CD14-positive monocyte (primary cell): ENCODE measurements around the gene ARL4D. TPM values are rescaled to one million over a fixed set of nuclear protein-coding genes. Genes with fewer than 3 reads are reported as not detected.

Experiments used
- DNase-seq, 3 donors: peaks; one replicate each; pipeline ENCODE4 v3.0.0-alpha.2; 2011 to 2022
- H2AFZ ChIP-seq: 2 replicates; pipeline ENCODE4 v1.6.0; 2012; ENCODE audit warnings: mild to moderate bottlenecking, low read depth, low read length, inconsistent platforms; ENCODE audit not compliant: insufficient read depth, poor library complexity, severe bottlenecking
- H3K27ac ChIP-seq, 2 donors: 1 replicate in 1 of 2; 2 replicates in 1 of 2; pipeline ENCODE4 v1.5.1; 2012 to 2013; ENCODE audit warnings: low read length in 2 of 2, control low read depth in 1 of 2, inconsistent platforms in 1 of 2, low read depth in 1 of 2, mild to moderate bottlenecking in 1 of 2
- H3K27me3 ChIP-seq, 2 donors: one replicate each; pipeline versions ENCODE4 v1.6.0 to v1.6.1; 2011 to 2013; ENCODE audit warnings: low read length in 2 of 2; ENCODE audit not compliant: control insufficient read depth in 2 of 2, insufficient read depth in 2 of 2
- H3K36me3 ChIP-seq, 2 donors: replicated peaks in 1 of 2; 1 replicate in 1 of 2; 2 replicates in 1 of 2; pipeline versions ENCODE4 v1.5.1 to v1.6.1; 2012 to 2013; ENCODE audit warnings: low read length in 2 of 2, control low read depth in 1 of 2, inconsistent platforms in 1 of 2, mild to moderate bottlenecking in 1 of 2; ENCODE audit not compliant: insufficient read depth in 2 of 2, control insufficient read depth in 1 of 2
- H3K4me1 ChIP-seq, 2 donors: 1 replicate in 1 of 2; 2 replicates in 1 of 2; pipeline versions ENCODE4 v1.5.1 to v1.6.1; 2012 to 2013; ENCODE audit warnings: low read length in 2 of 2, control low read depth in 1 of 2, inconsistent platforms in 1 of 2, mild to moderate bottlenecking in 1 of 2, moderate library complexity in 1 of 2; ENCODE audit not compliant: insufficient read depth in 2 of 2, control insufficient read depth in 1 of 2
- H3K4me2 ChIP-seq: replicated peaks from 2 replicates; pipeline ENCODE3; 2012; ENCODE audit warnings: low read length, moderate library complexity, mild to moderate bottlenecking; ENCODE audit not compliant: poor library complexity, severe bottlenecking; ENCODE audit errors: extremely low read depth
- H3K4me3 ChIP-seq, 3 experiments: fragments of 200-600 bp in 1 of 3; sonication (generic) in 1 of 3; replicated peaks in 1 of 3; 1 replicate in 2 of 3; 2 replicates in 1 of 3; pipeline ENCODE4 v1.5.1; 2011 to 2013; ENCODE audit warnings: low read length in 3 of 3, mild to moderate bottlenecking in 3 of 3, control low read depth in 2 of 3, low read depth in 2 of 3, inconsistent platforms in 1 of 3, moderate library complexity in 1 of 3
- H3K79me2 ChIP-seq: 2 replicates; pipeline ENCODE4 v1.6.0; 2012; ENCODE audit warnings: mild to moderate bottlenecking, control low read depth, inconsistent platforms, low read length, moderate library complexity; ENCODE audit not compliant: insufficient read depth
- H3K9ac ChIP-seq: 2 replicates; pipeline ENCODE4 v1.6.0; 2017; ENCODE audit warnings: low read length, mild to moderate bottlenecking; ENCODE audit not compliant: insufficient read depth, poor library complexity, severe bottlenecking
- H3K9me3 ChIP-seq, 2 donors: replicated peaks in 1 of 2; 1 replicate in 1 of 2; 2 replicates in 1 of 2; pipeline versions ENCODE4 v1.5.1 to v1.6.1; 2012 to 2013; ENCODE audit warnings: low read length in 2 of 2, control low read depth in 1 of 2; ENCODE audit not compliant: control insufficient read depth in 1 of 2, insufficient read depth in 1 of 2
- H4K20me1 ChIP-seq: 2 replicates; pipeline ENCODE4 v1.6.0; 2012; ENCODE audit warnings: mild to moderate bottlenecking, low read length, control low read depth, moderate library complexity; ENCODE audit not compliant: insufficient read depth
- H3K27ac Mint-ChIP-seq, 7 donors: one replicate each; pipeline ENCODE4 v1.8.0; 2020; ENCODE audit warnings: mild to moderate bottlenecking in 7 of 7, mixed read lengths in 7 of 7, moderate library complexity in 6 of 7, inconsistent platforms in 2 of 7
- H3K27me3 Mint-ChIP-seq, 3 donors: one replicate each; pipeline ENCODE4 v1.8.0; 2021 to 2022; ENCODE audit warnings: low read depth in 3 of 3, mild to moderate bottlenecking in 3 of 3, mixed read lengths in 3 of 3, moderate library complexity in 3 of 3, inconsistent platforms in 1 of 3
- H3K36me3 Mint-ChIP-seq, 2 donors: one replicate each; pipeline ENCODE4 v1.8.0; 2020; ENCODE audit warnings: mixed read lengths in 2 of 2, inconsistent platforms in 1 of 2, mild to moderate bottlenecking in 1 of 2
- H3K4me1 Mint-ChIP-seq: one replicate; pipeline ENCODE4 v1.8.0; 2020; ENCODE audit warnings: mild to moderate bottlenecking, mixed read lengths
- H3K4me3 Mint-ChIP-seq, 2 donors: one replicate each; pipeline ENCODE4 v1.8.0; 2020; ENCODE audit warnings: mild to moderate bottlenecking in 2 of 2, mixed read lengths in 2 of 2, moderate library complexity in 1 of 2
- H3K9me3 Mint-ChIP-seq, 7 donors: one replicate each; pipeline ENCODE4 v1.8.0; 2020 to 2022; ENCODE audit warnings: mixed read lengths in 7 of 7, mild to moderate bottlenecking in 6 of 7, moderate library complexity in 6 of 7, inconsistent platforms in 2 of 7
- CTCF ChIP-seq: fragments of 200-600 bp; IDR thresholded peaks from one replicate; pipeline ENCODE4 v1.8.0; 2022; ENCODE audit warnings: antibody characterized with exemption, mild to moderate bottlenecking
- WGBS: methylation state at CpG from one replicate; pipeline ENCODE4 v1.1.5; 2013; ENCODE audit warnings: missing lambda C conversion rate; ENCODE audit not compliant: insufficient coverage; 5-methylcytosine and 5-hydroxymethylcytosine counted together
- intact Hi-C, 2 donors: fragments of 100-400 bp; cut with micrococcal nuclease; formaldehyde crosslinking; loops; one replicate each; pipeline versions ENCODE4 v1.15.0 to v1.15.1; 2023
- polyA plus RNA-seq, 3 donors: library from polyadenylated mRNA; depleted of rRNA in 1 of 3; unstranded in 2 of 3; stranded (reverse) in 1 of 3; fragments of 300-500 nt in 2 of 3; fragments of >200 nt in 1 of 3; fragmentation: Illumina TruSeq in 2 of 3; gene quantifications; 1 replicate in 2 of 3; 2 replicates in 1 of 3; pipeline ENCODE4 v1.2.3, GENCODE V29; 2012 to 2021

Gene ARL4D
- polyA plus RNA-seq, 3 donors, result 0.75 to 2.4 (median 1.7) TPM

- H3K4me3 Mint-ChIP-seq, result no peak overlapping the region
- Histone ChIP-seq H3K4me3 (no peak overlapping the region), H3K9ac (no peak overlapping the region), H3K9me3 (peaks cover 26 to 28% of the 10 kb centered on the region in 2 donors), H2AFZ (no peak overlapping the region), H4K20me1 (no peaks in the 10 kb centered on the region), H3K36me3 (no peaks in the 10 kb centered on the region), H3K27ac (no peak overlapping the region), H3K4me2 (no peak overlapping the region), H3K79me2 (no peaks in the 10 kb centered on the region), H3K27me3 (no peaks in the 10 kb centered on the region), H3K4me1 (peaks cover 5% of the 10 kb centered on the region in 2 donors)
- H3K36me3 Mint-ChIP-seq, result peaks cover 9 to 12% of the 10 kb centered on the region in 2 donors
- intact Hi-C loops, result no loop called here
- peaks cover 7% of the 10 kb centered on the region for H3K4me1 Mint-ChIP-seq
- TF ChIP-seq CTCF, result no peak
- 93% methylated on average over 3 of the region's 5 CpGs for WGBS
- H3K27me3 Mint-ChIP-seq, result no peaks in the 10 kb centered on the region
- peaks cover 11 to 37% (median 30%) of the 10 kb centered on the region in 7 donors for H3K9me3 Mint-ChIP-seq
- H3K27ac Mint-ChIP-seq, result no peak overlapping the region
- no peak for DNase-seq
These were observed 17.2 kb upstream of the ARL4D start for GRCh38 chr17:43381621-43382020.

GRCh38 chr17:43382776-43383175, 16.0 kb upstream of the ARL4D start:
- WGBS, result no CpG with 5 or more reads among the region's 2 CpGs
- Mint-ChIP-seq H3K27ac (no peak overlapping the region), H3K36me3 (peaks cover 9 to 12% of the 10 kb centered on the region in 2 donors), H3K27me3 (peaks cover 0 to 2% (median 1%) of the 10 kb centered on the region in 3 donors), H3K9me3 (peaks cover 11 to 40% (median 30%) of the 10 kb centered on the region in 7 donors), H3K4me1 (peaks cover 14% of the 10 kb centered on the region), H3K4me3 (no peak overlapping the region)
- Histone ChIP-seq H4K20me1 (no peaks in the 10 kb centered on the region), H3K27ac (no peak overlapping the region), H3K9ac (no peak overlapping the region), H3K4me2 (no peak overlapping the region), H2AFZ (no peak overlapping the region), H3K4me3 (no peak overlapping the region), H3K27me3 (no peaks in the 10 kb centered on the region), H3K36me3 (no peaks in the 10 kb centered on the region), H3K4me1 (peaks cover 9 to 12% of the 10 kb centered on the region in 2 donors), H3K79me2 (peaks cover 6% of the 10 kb centered on the region), H3K9me3 (peaks cover 26 to 28% of the 10 kb centered on the region in 2 donors)
- intact Hi-C loops, result no loop called here
- TF ChIP-seq CTCF, result no peak
- DNase-seq, result no peak
